DND-41 (cell line): Measurements from ENCODE around the gene UPF1.

Experiments
- ATAC-seq: fragments of 200-7000 bp; cut with Tn5 transposase; 3 replicates; pipeline ENCODE4 v1.9.1; 2021; ENCODE audit warnings: low read depth; ENCODE audit not compliant: insufficient read depth
- DNase-seq: peaks from one replicate; pipeline ENCODE4 v3.0.0-alpha.2; 2020
- H2AFZ ChIP-seq: 2 replicates; pipeline ENCODE4 v1.6.0; 2012; ENCODE audit warnings: low read depth, low read length
- H3K27ac ChIP-seq: 2 replicates; pipeline ENCODE4 v1.5.1; 2012; ENCODE audit warnings: low read length, inconsistent platforms
- H3K27me3 ChIP-seq: fragments of 200-600 bp; sonication (generic); 2 replicates; pipeline ENCODE4 v1.6.0; 2012; ENCODE audit warnings: low read length, mild to moderate bottlenecking, inconsistent platforms; ENCODE audit not compliant: insufficient read depth, poor library complexity
- H3K36me3 ChIP-seq: 2 replicates; pipeline ENCODE4 v1.5.1; 2012; ENCODE audit warnings: low read length, inconsistent platforms; ENCODE audit not compliant: insufficient read depth
- H3K4me1 ChIP-seq: 2 replicates; pipeline ENCODE4 v1.5.1; 2012; ENCODE audit warnings: mild to moderate bottlenecking, low read length; ENCODE audit not compliant: insufficient read depth
- H3K4me2 ChIP-seq: 2 replicates; pipeline ENCODE4 v1.6.0; 2012; ENCODE audit warnings: mild to moderate bottlenecking, moderate library complexity, low read length, inconsistent platforms; ENCODE audit not compliant: insufficient read depth
- H3K4me3 ChIP-seq, 2 experiments: fragments of 200-600 bp in 1 of 2; shearing (Covaris generic) in 1 of 2; 2 replicates each; pipeline ENCODE4 v1.5.1; 2012 to 2016; ENCODE audit warnings: inconsistent platforms in 2 of 2, low read length in 2 of 2, mild to moderate bottlenecking in 2 of 2, low read depth in 1 of 2, moderate library complexity in 1 of 2
- H3K79me2 ChIP-seq: 2 replicates; pipeline ENCODE4 v1.6.0; 2012; ENCODE audit warnings: low read length, inconsistent platforms; ENCODE audit not compliant: insufficient read depth
- H3K9ac ChIP-seq: 2 replicates; pipeline ENCODE4 v1.6.0; 2012; ENCODE audit warnings: low read depth, mild to moderate bottlenecking, inconsistent platforms, low read length, moderate library complexity
- H3K9me3 ChIP-seq: 2 replicates; pipeline ENCODE4 v1.5.1; 2012; ENCODE audit warnings: low read length, moderate library complexity, mild to moderate bottlenecking, inconsistent platforms; ENCODE audit not compliant: insufficient read depth, severe bottlenecking
- H4K20me1 ChIP-seq: 2 replicates; pipeline ENCODE4 v1.6.0; 2012; ENCODE audit warnings: low read length; ENCODE audit not compliant: insufficient read depth
- CTCF ChIP-seq: IDR thresholded peaks from 2 replicates; pipeline ENCODE4 v1.5.1; 2012; ENCODE audit warnings: borderline replicate concordance, low read length, moderate library complexity, mild to moderate bottlenecking; ENCODE audit not compliant: poor library complexity, severe bottlenecking; ENCODE audit errors: extremely low read depth
- EZH2 ChIP-seq: IDR thresholded peaks from 3 replicates; pipeline ENCODE4 v1.6.1; 2012; ENCODE audit warnings: borderline replicate concordance, low read depth, mild to moderate bottlenecking, moderate library complexity, low read length, inconsistent platforms; ENCODE audit not compliant: severe bottlenecking

The UPF1 gene

DNA sequence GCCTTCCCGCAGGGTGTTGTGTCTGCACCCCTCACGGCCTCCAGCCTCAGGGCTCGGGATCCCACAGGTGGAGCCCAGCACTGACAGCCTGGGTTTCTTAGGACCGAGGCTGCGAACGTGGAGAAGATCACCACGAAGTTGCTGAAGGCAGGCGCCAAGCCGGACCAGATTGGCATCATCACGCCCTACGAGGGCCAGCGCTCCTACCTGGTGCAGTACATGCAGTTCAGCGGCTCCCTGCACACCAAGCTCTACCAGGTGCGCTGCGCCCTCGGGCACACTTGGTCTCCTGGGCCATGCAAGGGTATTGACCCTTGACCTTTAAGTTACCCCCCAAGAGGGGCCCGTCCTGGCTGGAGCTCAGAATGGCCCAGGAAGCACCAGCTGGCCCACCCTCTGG is 29.0 kb downstream of the UPF1 start:
- ATAC-seq (no peak), DNase-seq (no peak)
- peaks cover 84% of the 10 kb centered on the region for H4K20me1 ChIP-seq
- no peaks in the 10 kb centered on the region for H3K4me1 ChIP-seq
- no peak overlapping the region for H3K27ac ChIP-seq
- no peak overlapping the region for H3K4me2 ChIP-seq
- H3K4me3 ChIP-seq: no peak overlapping the region
- H3K27me3 ChIP-seq: no peaks in the 10 kb centered on the region
- H3K9ac ChIP-seq: no peak overlapping the region
- no peaks in the 10 kb centered on the region for H3K9me3 ChIP-seq
- peaks cover 100% of the 10 kb centered on the region for H3K36me3 ChIP-seq
- H2AFZ ChIP-seq: no peak overlapping the region
- TF ChIP-seq CTCF: no peak
- TF ChIP-seq EZH2: no peak
- peaks cover 9% of the 10 kb centered on the region; the same call in 1 of the 2 replicates for H3K79me2 ChIP-seq

DNA sequence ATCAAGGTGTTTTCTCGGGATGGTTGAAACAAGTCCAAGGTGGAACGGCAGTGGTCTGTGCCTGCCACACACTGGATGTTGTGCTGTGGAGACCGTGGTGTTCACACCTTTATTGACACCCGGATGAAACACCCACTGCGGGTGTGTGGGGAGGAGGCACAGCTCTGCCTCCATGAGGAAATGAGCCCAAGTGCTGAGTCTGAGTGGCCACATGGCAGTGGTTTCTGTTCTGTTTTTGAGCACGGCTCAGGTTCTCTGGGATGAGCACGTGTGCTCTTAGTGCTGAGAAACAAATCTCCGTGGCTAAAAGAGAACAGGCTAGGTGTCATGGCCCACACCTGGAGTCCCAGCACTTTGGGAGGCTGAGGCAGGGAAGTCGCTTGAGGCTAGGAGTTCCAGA is 29.5 kb downstream of the UPF1 start:
- H2AFZ ChIP-seq: no peak overlapping the region
- TF ChIP-seq CTCF (no peak), EZH2 (no peak)
- peaks cover 86% of the 10 kb centered on the region for H4K20me1 ChIP-seq
- H3K4me1 ChIP-seq: no peaks in the 10 kb centered on the region
- H3K4me3 ChIP-seq: no peak overlapping the region
- H3K36me3 ChIP-seq: peaks cover 100% of the 10 kb centered on the region
- no peaks in the 10 kb centered on the region for H3K9me3 ChIP-seq
- H3K4me2 ChIP-seq: no peak overlapping the region
- no peak for DNase-seq
- no peak overlapping the region for H3K27ac ChIP-seq
- no peak overlapping the region for H3K9ac ChIP-seq
- H3K27me3 ChIP-seq: no peaks in the 10 kb centered on the region
- H3K79me2 ChIP-seq: peaks cover 9% of the 10 kb centered on the region; the same call in 1 of the 2 replicates
- no peak for ATAC-seq

DNA sequence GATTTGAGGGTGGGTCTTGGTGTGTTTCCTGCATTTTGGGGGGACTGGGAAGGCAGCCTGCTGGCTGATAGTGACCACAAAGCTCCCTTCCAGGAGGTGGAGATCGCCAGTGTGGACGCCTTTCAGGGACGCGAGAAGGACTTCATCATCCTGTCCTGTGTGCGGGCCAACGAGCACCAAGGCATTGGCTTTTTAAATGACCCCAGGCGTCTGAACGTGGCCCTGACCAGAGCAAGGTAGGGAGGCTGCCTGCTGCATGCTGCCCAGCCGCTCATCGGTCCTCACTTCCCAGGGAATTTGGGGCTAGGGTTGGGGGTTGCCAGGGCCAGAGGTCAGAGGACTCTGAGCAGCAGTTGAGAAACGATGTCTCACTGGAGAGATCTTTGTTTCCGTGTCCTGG is 30.2 kb downstream of the UPF1 start:
- Histone ChIP-seq H3K79me2 (peaks cover 9% of the 10 kb centered on the region; the same call in 1 of the 2 replicates), H3K36me3 (peaks cover 100% of the 10 kb centered on the region), H3K4me3 (no peak overlapping the region), H3K27ac (no peak overlapping the region), H2AFZ (no peak overlapping the region), H4K20me1 (peaks cover 85% of the 10 kb centered on the region), H3K4me2 (no peak overlapping the region), H3K9me3 (no peaks in the 10 kb centered on the region), H3K27me3 (no peaks in the 10 kb centered on the region), H3K9ac (no peak overlapping the region), H3K4me1 (no peaks in the 10 kb centered on the region)
- no peak for DNase-seq
- ATAC-seq: no peak
- no peak for TF ChIP-seq EZH2
- TF ChIP-seq CTCF: no peak
